Glutamatergic neuron (in vitro differentiated cells): ENCODE results near the gene RENBP. TPM values are rescaled to one million over a fixed set of nuclear protein-coding genes. Genes with fewer than 3 reads are reported as not detected.
"Not testable (repeated sequence)": the region's sequence is repeated elsewhere in the genome, so short reads cannot be mapped to it uniquely, and the experiment has no call there.

Experiments used
- DNase-seq: peaks from one replicate; pipeline ENCODE4 v3.0.0; 2022
- H3K27ac Mint-ChIP-seq: one replicate; pipeline ENCODE4 v1.8.0; 2020; ENCODE audit warnings: mild to moderate bottlenecking, mixed read lengths, inconsistent platforms; ENCODE audit not compliant: unreplicated experiment
- H3K27me3 Mint-ChIP-seq: one replicate; pipeline ENCODE4 v1.8.0; 2020; ENCODE audit warnings: mild to moderate bottlenecking, moderate library complexity, mixed read lengths, inconsistent platforms; ENCODE audit not compliant: unreplicated experiment
- H3K36me3 Mint-ChIP-seq: one replicate; pipeline ENCODE4 v1.8.0; 2020; ENCODE audit warnings: mild to moderate bottlenecking, mixed read lengths, inconsistent platforms; ENCODE audit not compliant: unreplicated experiment
- H3K4me1 Mint-ChIP-seq: one replicate; pipeline ENCODE4 v1.8.0; 2020; ENCODE audit warnings: mild to moderate bottlenecking, low read depth, mixed read lengths, inconsistent platforms; ENCODE audit not compliant: unreplicated experiment
- H3K4me3 Mint-ChIP-seq: one replicate; pipeline ENCODE4 v1.8.0; 2020; ENCODE audit warnings: mild to moderate bottlenecking, mixed read lengths, inconsistent platforms; ENCODE audit not compliant: unreplicated experiment
- H3K9me3 Mint-ChIP-seq: one replicate; pipeline ENCODE4 v1.8.0; 2020; ENCODE audit warnings: mild to moderate bottlenecking, moderate library complexity, mixed read lengths, inconsistent platforms; ENCODE audit not compliant: unreplicated experiment
- total RNA-seq: library from RNA; stranded (reverse); fragmentation: NEBNext Ultra II Directional; extraction: Animal tissue kit (Norgen Biotek cat#: 25700); gene quantifications from one replicate; pipeline ENCODE4 v1.2.1, GENCODE V29; 2021; ENCODE audit not compliant: unreplicated experiment
- TF ChIP-seq, protein P1 (sequence below): fragments of 200-600 bp; sonication (generic); IDR thresholded peaks from one replicate; pipeline ENCODE4 v1.5.0; 2021; ENCODE audit not compliant: partially characterized antibody, unreplicated experiment

RENBP gene
- total RNA-seq, 1 donor from 2014 or later: 16.1 TPM

DNA sequence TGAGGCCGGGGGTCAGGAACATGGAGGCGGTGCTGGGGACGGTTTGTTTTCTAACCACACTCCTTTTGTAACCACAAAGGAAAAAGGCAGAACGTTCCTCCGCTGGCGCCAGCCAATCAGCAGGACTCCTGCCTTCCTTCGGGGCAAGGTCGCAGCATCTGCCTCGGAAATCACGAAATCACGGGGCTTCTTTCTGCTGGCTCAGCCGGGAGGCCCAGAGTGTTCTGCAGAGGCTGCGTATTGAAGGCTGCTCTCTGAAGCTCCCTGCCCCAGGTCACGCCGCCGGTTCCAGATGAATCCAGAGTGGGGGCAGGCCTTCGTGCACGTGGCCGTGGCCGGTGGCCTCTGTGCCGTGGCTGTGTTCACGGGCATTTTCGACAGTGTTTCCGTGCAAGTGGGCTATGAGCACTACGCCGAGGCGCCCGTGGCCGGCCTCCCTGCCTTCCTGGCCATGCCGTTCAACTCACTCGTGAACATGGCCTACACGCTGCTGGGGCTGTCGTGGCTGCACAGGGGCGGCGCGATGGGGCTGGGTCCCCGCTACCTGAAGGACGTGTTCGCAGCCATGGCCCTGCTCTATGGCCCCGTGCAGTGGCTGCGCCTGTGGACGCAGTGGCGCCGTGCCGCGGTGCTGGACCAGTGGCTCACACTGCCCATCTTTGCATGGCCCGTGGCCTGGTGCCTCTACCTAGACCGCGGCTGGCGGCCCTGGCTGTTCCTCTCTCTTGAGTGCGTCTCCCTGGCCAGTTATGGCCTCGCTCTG lies 37.5 kb upstream of the RENBP start:
- H3K9me3 Mint-ChIP-seq: no peaks in the 10 kb centered on the region
- H3K27ac Mint-ChIP-seq: peak overlapping the region; percentile 57
- peaks cover 4% of the 10 kb centered on the region for H3K27me3 Mint-ChIP-seq
- H3K4me3 Mint-ChIP-seq: no peak overlapping the region
- TF ChIP-seq, protein P1, sequence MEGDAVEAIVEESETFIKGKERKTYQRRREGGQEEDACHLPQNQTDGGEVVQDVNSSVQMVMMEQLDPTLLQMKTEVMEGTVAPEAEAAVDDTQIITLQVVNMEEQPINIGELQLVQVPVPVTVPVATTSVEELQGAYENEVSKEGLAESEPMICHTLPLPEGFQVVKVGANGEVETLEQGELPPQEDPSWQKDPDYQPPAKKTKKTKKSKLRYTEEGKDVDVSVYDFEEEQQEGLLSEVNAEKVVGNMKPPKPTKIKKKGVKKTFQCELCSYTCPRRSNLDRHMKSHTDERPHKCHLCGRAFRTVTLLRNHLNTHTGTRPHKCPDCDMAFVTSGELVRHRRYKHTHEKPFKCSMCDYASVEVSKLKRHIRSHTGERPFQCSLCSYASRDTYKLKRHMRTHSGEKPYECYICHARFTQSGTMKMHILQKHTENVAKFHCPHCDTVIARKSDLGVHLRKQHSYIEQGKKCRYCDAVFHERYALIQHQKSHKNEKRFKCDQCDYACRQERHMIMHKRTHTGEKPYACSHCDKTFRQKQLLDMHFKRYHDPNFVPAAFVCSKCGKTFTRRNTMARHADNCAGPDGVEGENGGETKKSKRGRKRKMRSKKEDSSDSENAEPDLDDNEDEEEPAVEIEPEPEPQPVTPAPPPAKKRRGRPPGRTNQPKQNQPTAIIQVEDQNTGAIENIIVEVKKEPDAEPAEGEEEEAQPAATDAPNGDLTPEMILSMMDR: no peak
- H3K36me3 Mint-ChIP-seq: no peaks in the 10 kb centered on the region
- peaks cover 2% of the 10 kb centered on the region for H3K4me1 Mint-ChIP-seq
- no peak for DNase-seq

- Mint-ChIP-seq H3K27ac (peak overlapping the region; percentile 57), H3K27me3 (peaks cover 4% of the 10 kb centered on the region), H3K4me1 (peaks cover 2% of the 10 kb centered on the region), H3K9me3 (no peaks in the 10 kb centered on the region), H3K36me3 (no peaks in the 10 kb centered on the region), H3K4me3 (no peak overlapping the region)
- TF ChIP-seq, protein P1: no peak
- no peak for DNase-seq
These were observed 36.8 kb upstream of the RENBP start for GRCh38 chrX:153981231-153981630.

GRCh38 chrX:153980394-153980793 lies 36.0 kb upstream of the RENBP start:
- H3K9me3 Mint-ChIP-seq, H3K4me1 Mint-ChIP-seq, H3K4me3 Mint-ChIP-seq, H3K36me3 Mint-ChIP-seq, H3K27me3 Mint-ChIP-seq, H3K27ac Mint-ChIP-seq, DNase-seq: not testable (repeated sequence)

DNA sequence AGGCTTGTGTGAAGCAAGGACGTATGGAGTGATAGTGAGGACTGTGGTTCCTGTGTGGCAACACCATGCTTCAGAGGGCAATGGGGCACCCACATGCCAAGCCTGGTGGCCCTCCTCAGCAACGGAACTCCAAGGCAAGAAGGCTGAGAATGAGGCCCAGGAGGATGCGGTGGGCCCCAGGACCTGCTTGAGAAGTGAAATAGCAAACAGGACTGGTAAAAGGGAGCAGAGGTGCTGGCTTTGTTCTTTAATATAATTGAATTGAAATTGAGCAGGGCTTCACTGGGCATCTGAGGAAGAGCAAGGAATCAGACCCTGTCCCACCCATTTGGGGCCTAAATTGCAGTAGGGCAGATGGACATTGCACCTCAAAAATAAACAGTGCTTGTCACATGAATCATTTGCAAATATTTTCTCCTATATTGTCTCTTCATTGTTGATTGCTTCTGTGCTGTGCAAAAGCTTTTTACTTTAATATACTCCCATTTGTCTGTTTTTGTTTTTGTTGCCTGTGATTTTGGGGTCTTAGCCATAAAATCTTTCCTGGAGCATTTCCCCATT lies 30.4 kb upstream of the RENBP start:
- H3K27me3 Mint-ChIP-seq: peaks cover 7% of the 10 kb centered on the region
- H3K27ac Mint-ChIP-seq: peak overlapping the region; percentile 55
- H3K4me3 Mint-ChIP-seq: no peak overlapping the region

DNA sequence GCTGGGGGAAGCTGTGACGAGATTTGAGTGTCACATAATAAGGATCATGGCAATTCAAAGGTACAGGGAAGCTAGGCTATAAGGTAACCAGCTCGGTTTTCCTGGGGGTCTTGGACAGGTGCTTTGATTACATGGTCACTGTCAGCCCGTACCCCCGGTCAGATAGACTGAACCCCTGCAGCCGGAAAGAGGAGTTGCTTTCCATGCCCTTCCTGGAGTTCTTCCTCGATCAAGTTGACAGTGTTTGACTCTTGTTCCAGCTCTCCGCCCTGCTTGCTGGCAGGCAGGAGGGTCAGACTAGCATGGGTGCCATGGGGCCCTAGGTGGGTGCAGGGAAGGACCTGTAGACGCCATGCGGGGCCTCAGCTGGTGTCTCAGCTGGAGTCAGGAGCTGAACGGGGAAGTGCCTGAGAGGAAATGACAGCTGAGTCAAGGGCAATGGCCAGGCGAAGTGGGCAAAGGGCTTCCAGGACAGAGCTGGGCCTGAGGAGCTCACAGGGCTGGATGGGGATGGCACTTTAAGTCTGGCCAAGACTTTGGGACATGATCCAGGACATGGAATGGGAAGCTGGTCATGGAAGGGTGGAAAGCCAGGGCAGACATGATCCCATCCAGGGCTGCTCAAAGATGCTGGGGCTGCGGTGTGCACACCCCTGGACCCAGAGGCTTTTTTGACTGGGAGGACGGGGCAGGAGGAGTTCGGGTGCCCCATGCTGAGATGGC lies 29.7 kb upstream of the RENBP start:
- DNase-seq: no peak
- H3K36me3 Mint-ChIP-seq: no peaks in the 10 kb centered on the region
- H3K4me1 Mint-ChIP-seq: peaks cover 1% of the 10 kb centered on the region
- H3K4me3 Mint-ChIP-seq: peak overlapping the region; percentile 52
- peak overlapping the region; percentile 99 for H3K27ac Mint-ChIP-seq
- H3K9me3 Mint-ChIP-seq: peaks cover 7% of the 10 kb centered on the region
- TF ChIP-seq, protein P1: no peak
- peaks cover 7% of the 10 kb centered on the region for H3K27me3 Mint-ChIP-seq

More for the DNA sequence above, 30.4 kb upstream of the RENBP start:
- Mint-ChIP-seq H3K9me3 (peaks cover 7% of the 10 kb centered on the region), H3K4me1 (peaks cover 1% of the 10 kb centered on the region), H3K36me3 (no peaks in the 10 kb centered on the region)
- TF ChIP-seq, protein P1: no peak
- DNase-seq: no peak
